Measurements from ENCODE around the gene DCHS2.

The DCHS2 gene

DNA sequence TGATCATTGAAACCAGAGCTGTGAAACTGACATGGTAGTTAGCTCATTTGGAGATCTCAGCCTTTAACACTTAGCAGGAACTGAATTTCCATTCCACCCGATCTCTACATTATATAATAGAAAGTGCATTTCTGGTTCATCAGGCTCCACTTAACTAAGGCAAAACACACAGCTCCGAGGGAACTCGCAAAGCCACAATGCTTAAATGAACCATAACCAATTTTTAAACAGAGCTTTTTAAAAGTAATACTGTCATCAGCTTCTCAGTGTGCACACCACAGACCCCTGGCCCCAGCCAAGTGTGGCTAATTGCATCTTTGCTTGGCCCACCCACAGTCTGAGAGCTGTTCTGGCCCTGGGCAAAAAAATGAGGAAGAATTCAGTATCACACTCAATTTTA, 66.1 kb downstream of the DCHS2 start:
- ATAC-seq (replicated peaks; ENCODE audit: extremely low read depth, poor library complexity, severe bottlenecking) = no peak

DNA sequence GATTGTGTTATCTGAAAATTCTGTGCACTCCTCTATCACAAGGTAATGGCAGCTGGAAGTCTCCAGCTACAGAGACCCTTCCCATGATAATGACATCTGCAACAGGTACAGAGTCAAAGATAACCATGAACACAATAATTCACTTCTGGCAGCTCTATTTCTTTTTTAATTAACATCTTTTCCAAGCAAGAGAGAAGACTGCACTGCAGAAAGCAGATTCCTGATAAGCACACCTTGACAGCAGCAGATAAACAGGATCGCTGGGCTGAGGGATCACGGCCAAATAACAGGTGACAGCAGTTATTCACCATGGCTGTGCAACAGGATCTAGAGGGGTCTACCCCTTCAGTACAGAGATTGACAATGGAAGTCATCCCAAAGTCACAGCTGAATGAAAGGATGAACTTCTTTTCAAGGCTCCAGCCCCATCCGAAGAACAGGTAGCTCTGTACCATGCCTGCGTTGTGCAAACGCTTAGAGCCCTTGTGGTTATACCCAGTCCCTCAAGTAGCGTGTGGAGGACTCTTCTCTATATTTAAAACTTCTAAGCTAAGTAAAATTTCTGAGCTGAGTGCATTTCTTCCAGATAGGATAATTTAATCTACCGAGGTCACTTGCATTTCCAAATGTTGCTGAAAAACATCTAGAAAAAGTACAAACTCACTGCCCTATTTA, 66.7 kb downstream of the DCHS2 start:
- Mint-ChIP-seq H3K4me3 (no peak overlapping the region), H3K9me3 (no peaks in the 10 kb centered on the region), H3K27me3 (peaks cover 31% of the 10 kb centered on the region), H3K27ac (ENCODE audit: low read depth) (no peak overlapping the region), H3K4me1 (no peaks in the 10 kb centered on the region), H3K36me3 (ENCODE audit: insufficient read depth) (no peaks in the 10 kb centered on the region)
- ATAC-seq (replicated peaks; ENCODE audit: extremely low read depth, poor library complexity, severe bottlenecking) = no peak
- DNase-seq (ENCODE audit: low spot score in 2 of 2) = no peak

More for the DNA sequence above, 66.1 kb downstream of the DCHS2 start:
- no peak overlapping the region for H3K27ac Mint-ChIP-seq (ENCODE audit: low read depth)
- H3K36me3 Mint-ChIP-seq (ENCODE audit: insufficient read depth) = no peaks in the 10 kb centered on the region
- no peaks in the 10 kb centered on the region for H3K4me1 Mint-ChIP-seq
- no peak overlapping the region for H3K4me3 Mint-ChIP-seq
- DNase-seq (ENCODE audit: low spot score in 2 of 2) = no peak
- no peaks in the 10 kb centered on the region for H3K9me3 Mint-ChIP-seq
- H3K27me3 Mint-ChIP-seq = peaks cover 37% of the 10 kb centered on the region

DNA sequence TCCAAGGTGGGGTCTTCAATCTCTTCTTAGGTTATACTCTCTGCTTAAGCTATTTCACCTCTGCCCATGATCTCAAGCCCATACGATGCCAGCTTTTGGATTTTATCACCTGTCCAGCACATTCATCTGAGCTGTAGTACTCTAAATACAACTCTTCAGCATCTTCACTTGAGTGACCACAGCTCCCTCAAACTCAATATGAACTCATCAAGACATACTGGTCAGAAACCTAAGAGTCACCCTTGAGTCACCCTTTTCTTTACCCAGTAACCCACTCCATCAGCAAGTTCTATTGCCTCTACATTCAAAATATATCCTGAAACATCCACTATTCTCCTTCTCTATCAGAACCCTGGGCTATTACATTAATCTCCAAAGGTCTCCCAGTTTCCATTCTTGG, 69.4 kb downstream of the DCHS2 start:
- H3K4me3 Mint-ChIP-seq = no peak overlapping the region
- peaks cover 30% of the 10 kb centered on the region for H3K27me3 Mint-ChIP-seq
- ATAC-seq (replicated peaks; ENCODE audit: extremely low read depth, poor library complexity, severe bottlenecking) (no peak), DNase-seq (ENCODE audit: low spot score in 2 of 2) (no peak)
- H3K36me3 Mint-ChIP-seq (ENCODE audit: insufficient read depth) = peaks cover 2% of the 10 kb centered on the region
- no peak overlapping the region for H3K27ac Mint-ChIP-seq (ENCODE audit: low read depth)
- no peaks in the 10 kb centered on the region for H3K4me1 Mint-ChIP-seq
- no peaks in the 10 kb centered on the region for H3K9me3 Mint-ChIP-seq

DNA sequence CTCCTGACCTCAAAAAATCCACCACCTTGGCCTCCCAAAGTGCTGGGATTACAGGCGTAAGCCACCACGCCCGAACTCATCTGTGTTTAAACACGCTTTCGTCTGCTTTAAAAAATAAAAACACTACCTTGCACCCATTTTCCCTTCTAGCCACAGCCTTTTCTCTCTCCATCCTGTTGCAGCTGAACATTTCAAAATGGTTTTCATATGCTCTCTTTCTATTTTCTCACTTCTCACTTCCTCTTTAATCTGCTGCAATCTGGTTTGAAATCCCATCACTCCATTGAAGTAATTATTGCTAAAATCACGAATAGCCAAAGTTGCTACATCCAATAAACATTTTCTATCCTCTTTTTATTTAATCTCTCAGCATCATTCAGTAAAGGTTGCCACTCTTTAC, 70.0 kb downstream of the DCHS2 start:
- DNase-seq (ENCODE audit: low spot score in 2 of 2) (no peak), ATAC-seq (replicated peaks; ENCODE audit: extremely low read depth, poor library complexity, severe bottlenecking) (no peak)
- H3K9me3 Mint-ChIP-seq = no peaks in the 10 kb centered on the region
- H3K4me3 Mint-ChIP-seq = no peak overlapping the region
- no peak overlapping the region for H3K27ac Mint-ChIP-seq (ENCODE audit: low read depth)
- peaks cover 5% of the 10 kb centered on the region for H3K36me3 Mint-ChIP-seq (ENCODE audit: insufficient read depth)
- peaks cover 36% of the 10 kb centered on the region for H3K27me3 Mint-ChIP-seq
- peaks cover 5% of the 10 kb centered on the region for H3K4me1 Mint-ChIP-seq

DNA sequence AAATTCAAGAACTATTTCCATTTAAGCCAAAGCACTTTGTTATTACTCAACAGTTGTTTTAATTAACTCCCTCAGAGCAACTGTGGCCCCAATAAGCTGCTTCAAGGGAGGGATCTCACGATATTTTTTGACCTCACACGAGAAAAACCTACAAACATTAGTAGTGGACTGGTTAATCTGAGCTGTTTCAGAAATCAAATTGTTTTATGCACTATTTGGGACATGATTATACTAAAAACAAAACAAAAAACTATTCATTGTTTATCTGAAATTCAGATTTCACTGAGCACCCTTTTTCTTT, 74.3 kb downstream of the DCHS2 start:
- peak overlapping the region; percentile 61 for H3K4me3 Mint-ChIP-seq

DNA sequence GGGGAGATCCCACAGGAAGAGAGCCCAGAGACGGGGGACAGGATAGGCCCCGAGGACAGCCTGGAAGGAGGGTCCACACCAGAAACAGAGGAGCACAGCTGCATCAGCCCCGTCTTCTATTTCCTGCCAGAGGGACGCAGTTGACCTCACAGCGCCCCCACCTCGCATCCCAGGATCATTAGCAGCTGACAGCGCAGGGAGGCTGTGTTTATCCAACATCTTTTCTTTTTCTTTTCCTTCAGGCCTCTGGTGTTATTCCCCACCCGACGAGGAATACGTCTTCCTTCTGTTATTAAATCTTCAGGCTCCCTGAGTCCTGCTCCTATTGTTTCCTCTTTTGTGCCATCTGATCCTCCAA, 75.4 kb downstream of the DCHS2 start:
- Mint-ChIP-seq H3K4me1 (peaks cover 13% of the 10 kb centered on the region), H3K27ac (ENCODE audit: low read depth) (no peak overlapping the region), H3K9me3 (peaks cover under 1% of the 10 kb centered on the region), H3K4me3 (peak overlapping the region; percentile 61), H3K36me3 (ENCODE audit: insufficient read depth) (peaks cover 5% of the 10 kb centered on the region), H3K27me3 (peaks cover 53% of the 10 kb centered on the region)
- no peak for ATAC-seq (replicated peaks; ENCODE audit: extremely low read depth, poor library complexity, severe bottlenecking)
- no peak for DNase-seq (ENCODE audit: low spot score in 2 of 2)

More for the DNA sequence above, 74.3 kb downstream of the DCHS2 start:
- ATAC-seq (replicated peaks; ENCODE audit: extremely low read depth, poor library complexity, severe bottlenecking) (no peak), DNase-seq (ENCODE audit: low spot score in 2 of 2) (no peak)
- Mint-ChIP-seq H3K27me3 (peaks cover 56% of the 10 kb centered on the region), H3K4me1 (peaks cover 13% of the 10 kb centered on the region), H3K27ac (ENCODE audit: low read depth) (no peak overlapping the region), H3K36me3 (ENCODE audit: insufficient read depth) (peaks cover 5% of the 10 kb centered on the region), H3K9me3 (no peaks in the 10 kb centered on the region)

DNA sequence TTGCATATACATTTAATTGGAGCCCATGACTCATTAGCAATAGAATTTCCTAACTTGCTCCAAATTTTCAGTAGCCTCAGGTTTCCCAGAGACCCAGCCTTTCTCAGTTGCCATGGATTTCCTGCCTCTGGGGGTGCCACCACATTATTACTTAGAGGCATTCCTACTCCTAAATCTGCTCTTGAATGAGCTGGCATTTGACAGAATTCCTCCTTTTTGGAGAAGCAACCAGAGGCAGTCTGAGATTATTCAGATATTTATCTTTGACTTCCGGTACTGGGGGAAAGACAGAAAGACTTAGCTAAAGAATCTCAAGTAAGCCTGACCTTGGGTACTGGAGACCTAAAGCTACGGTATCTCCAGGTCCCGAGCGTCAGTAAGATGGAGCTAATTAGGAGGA, 76.3 kb downstream of the DCHS2 start:
- Mint-ChIP-seq H3K9me3 (peaks cover 8% of the 10 kb centered on the region), H3K36me3 (ENCODE audit: insufficient read depth) (peaks cover 7% of the 10 kb centered on the region), H3K27ac (ENCODE audit: low read depth) (no peak overlapping the region), H3K4me3 (no peak overlapping the region), H3K4me1 (peaks cover 13% of the 10 kb centered on the region), H3K27me3 (peaks cover 61% of the 10 kb centered on the region)
- DNase-seq (ENCODE audit: low spot score in 2 of 2) (no peak), ATAC-seq (replicated peaks; ENCODE audit: extremely low read depth, poor library complexity, severe bottlenecking) (no peak)

DNA sequence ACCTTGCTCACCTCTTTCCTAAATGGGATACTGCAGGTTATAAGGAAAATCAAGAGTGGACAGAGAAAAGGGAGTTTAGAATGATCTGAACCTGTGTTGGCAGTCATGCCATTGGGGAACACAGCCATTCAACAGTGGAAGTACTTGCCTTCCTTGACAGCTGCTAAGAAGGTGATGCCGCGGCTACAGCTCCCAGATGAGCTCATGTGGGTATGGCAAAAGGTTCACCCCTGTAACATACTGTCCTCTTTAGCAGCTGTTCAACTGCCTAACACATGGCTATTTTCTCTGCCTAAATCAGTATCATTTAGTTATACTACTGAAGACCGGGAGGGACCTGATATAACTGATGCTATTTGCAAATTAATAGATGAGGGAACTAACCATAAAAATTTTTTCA, 76.8 kb downstream of the DCHS2 start:
- DNase-seq (ENCODE audit: low spot score in 2 of 2) = no peak
- Mint-ChIP-seq H3K4me3 (no peak overlapping the region), H3K27me3 (peaks cover 66% of the 10 kb centered on the region), H3K9me3 (peaks cover 8% of the 10 kb centered on the region), H3K36me3 (ENCODE audit: insufficient read depth) (peaks cover 7% of the 10 kb centered on the region), H3K27ac (ENCODE audit: low read depth) (no peak overlapping the region), H3K4me1 (peaks cover 13% of the 10 kb centered on the region)
- ATAC-seq (replicated peaks; ENCODE audit: extremely low read depth, poor library complexity, severe bottlenecking) = no peak

DNA sequence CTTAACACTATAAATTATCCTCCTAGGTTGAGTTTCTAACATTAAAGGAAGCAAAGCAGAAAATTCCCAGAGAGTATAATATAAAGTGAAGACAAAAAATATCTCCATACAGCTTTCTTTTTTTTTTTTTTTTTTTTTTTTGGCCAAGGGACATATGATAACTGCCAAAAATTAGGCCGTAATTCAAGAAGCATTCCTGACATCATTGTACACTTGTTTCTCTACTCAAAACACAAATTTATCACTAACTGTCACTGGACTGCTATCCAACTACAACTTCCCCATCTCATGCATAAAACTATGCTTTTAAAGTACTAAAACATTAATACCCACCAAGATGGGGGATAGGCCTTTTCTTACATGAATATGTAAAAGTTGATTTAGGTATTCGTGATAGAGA, 77.2 kb downstream of the DCHS2 start:
- ATAC-seq (replicated peaks; ENCODE audit: extremely low read depth, poor library complexity, severe bottlenecking) (no peak), DNase-seq (ENCODE audit: low spot score in 2 of 2) (no peak)
- Mint-ChIP-seq H3K4me3 (no peak overlapping the region), H3K27me3 (peaks cover 71% of the 10 kb centered on the region), H3K4me1 (peaks cover 13% of the 10 kb centered on the region), H3K27ac (ENCODE audit: low read depth) (no peak overlapping the region), H3K9me3 (peaks cover 8% of the 10 kb centered on the region), H3K36me3 (ENCODE audit: insufficient read depth) (peaks cover 7% of the 10 kb centered on the region)

DNA sequence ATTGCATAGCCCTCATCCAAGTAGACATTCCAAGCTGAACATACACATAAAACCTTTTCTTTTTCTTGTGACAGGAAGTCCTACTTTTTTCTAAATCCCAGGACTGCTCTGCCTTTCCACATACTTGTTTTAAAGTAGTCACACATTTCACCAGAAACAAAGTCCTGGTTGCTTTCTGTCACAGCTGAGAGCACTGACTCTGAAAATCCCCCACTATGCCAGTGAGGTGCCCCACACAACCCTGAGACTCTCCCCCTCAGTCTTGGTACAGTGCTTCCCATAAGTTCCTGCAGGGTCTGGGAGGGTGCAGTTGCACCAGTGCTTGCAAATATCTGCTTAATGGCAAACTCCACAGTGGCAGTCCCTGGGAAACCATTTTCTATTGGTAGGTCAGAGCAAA, 84.2 kb downstream of the DCHS2 start:
- no peak for ATAC-seq (replicated peaks; ENCODE audit: extremely low read depth, poor library complexity, severe bottlenecking)
- no peak for DNase-seq (ENCODE audit: low spot score in 2 of 2)
- Mint-ChIP-seq H3K4me3 (no peak overlapping the region), H3K9me3 (peaks cover 8% of the 10 kb centered on the region), H3K27me3 (peaks cover 52% of the 10 kb centered on the region), H3K27ac (ENCODE audit: low read depth) (no peak overlapping the region), H3K36me3 (ENCODE audit: insufficient read depth) (peaks cover 2% of the 10 kb centered on the region), H3K4me1 (no peaks in the 10 kb centered on the region)

DNA sequence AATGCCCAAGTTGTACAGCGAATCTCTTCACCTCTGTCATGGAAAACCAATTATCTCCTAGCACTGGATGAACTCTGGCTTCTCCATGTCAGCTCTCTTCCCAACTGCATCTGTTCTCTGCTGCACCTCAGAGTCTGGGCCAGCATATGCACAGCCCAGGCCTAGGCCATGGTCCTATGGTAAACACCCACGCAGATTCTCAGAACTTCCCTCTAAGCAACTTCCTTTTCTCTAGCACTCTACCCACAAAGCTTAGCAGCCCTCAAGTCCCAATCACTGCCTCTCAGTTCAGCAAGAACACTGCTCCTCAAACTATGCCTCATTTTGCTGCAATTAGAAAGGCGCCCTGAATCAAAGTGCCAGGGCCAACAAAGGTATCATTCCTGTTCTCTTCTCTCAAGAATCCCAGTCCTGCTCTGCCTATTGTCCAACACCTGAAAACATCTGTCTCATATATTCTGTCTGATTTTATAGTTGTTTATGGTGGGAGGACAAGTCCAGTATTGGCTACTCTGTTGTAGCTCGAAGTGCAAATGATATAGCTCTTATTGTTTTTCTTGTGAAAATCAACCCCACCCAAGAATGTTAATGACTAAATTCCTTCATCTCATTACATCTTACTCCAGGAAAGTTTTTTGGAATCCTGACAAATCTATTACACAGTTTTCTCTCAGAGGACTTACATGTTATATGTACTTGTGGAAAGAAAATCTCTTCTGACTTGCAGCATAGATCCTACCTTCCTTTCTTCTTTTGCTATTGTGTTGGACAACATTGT, 85.4 kb downstream of the DCHS2 start:
- Mint-ChIP-seq H3K27ac (ENCODE audit: low read depth) (no peak overlapping the region), H3K27me3 (peaks cover 44% of the 10 kb centered on the region), H3K9me3 (peaks cover 8% of the 10 kb centered on the region), H3K4me3 (no peak overlapping the region), H3K4me1 (no peaks in the 10 kb centered on the region), H3K36me3 (ENCODE audit: insufficient read depth) (peaks cover 2% of the 10 kb centered on the region)
- DNase-seq (ENCODE audit: low spot score in 2 of 2) = no peak
- no peak for ATAC-seq (replicated peaks; ENCODE audit: extremely low read depth, poor library complexity, severe bottlenecking)

DNA sequence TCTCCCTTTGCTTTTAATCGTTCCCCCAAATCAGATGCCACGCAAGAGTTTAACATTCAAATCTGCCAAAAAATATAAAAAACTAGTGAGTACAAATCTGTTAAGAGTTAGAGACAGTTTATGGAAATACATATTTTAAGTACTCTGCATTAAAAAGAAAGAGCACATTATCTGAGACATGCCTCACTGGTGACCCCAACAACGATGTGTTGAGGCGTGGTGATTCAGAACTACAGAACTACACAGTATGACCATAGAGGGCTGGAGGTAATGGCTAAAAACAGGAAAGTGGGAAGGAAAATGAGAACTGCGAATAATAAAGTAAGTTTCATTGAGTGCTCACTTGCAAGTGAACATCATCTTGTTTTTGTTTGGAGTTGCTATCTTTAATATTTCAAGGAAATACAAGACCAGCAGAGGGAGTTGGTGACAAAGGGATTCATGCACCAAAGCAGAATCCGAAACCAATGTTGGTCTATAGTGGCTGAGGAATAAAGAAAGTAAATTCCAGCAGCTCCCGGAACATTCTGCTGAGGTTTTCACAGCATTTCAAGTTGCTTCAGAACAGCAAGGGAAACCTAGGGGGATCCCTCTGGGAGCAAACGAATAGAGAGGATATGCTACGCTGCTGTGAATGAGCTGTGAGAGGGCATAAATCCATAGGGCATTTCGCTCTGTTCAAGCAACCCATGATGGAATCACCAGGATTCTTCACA, 92.2 kb downstream of the DCHS2 start:
- Mint-ChIP-seq H3K4me3 (no peak overlapping the region), H3K9me3 (no peaks in the 10 kb centered on the region), H3K4me1 (no peaks in the 10 kb centered on the region), H3K36me3 (ENCODE audit: insufficient read depth) (no peaks in the 10 kb centered on the region), H3K27ac (ENCODE audit: low read depth) (no peak overlapping the region), H3K27me3 (no peaks in the 10 kb centered on the region)
- ATAC-seq (replicated peaks; ENCODE audit: extremely low read depth, poor library complexity, severe bottlenecking) (no peak), DNase-seq (ENCODE audit: low spot score in 2 of 2) (no peak)

DNA sequence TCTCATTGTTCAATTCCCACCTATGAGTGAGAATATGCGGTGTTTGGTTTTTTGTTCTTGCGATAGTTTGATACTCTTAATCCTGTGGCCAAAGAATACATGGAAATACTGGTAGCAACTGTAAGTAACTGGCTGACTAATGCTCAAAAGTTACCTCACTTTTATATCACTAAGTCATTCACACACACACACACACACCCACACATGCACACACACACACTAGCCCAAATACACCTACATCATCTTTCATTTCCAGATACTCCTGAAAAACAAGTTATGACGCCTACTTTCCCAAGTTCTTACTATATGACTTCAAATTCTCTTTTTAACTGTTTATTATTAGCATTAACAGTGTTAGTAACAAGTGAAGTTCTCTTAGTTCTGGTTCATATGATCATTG, 101.3 kb downstream of the DCHS2 start:
- peaks cover 4% of the 10 kb centered on the region for H3K9me3 Mint-ChIP-seq
- no peaks in the 10 kb centered on the region for H3K36me3 Mint-ChIP-seq (ENCODE audit: insufficient read depth)
- H3K4me3 Mint-ChIP-seq = no peak overlapping the region
- DNase-seq (ENCODE audit: low spot score in 2 of 2) (no peak), ATAC-seq (replicated peaks; ENCODE audit: extremely low read depth, poor library complexity, severe bottlenecking) (no peak)
- H3K4me1 Mint-ChIP-seq = no peaks in the 10 kb centered on the region
- no peak overlapping the region for H3K27ac Mint-ChIP-seq (ENCODE audit: low read depth)
- no peaks in the 10 kb centered on the region for H3K27me3 Mint-ChIP-seq
